Smooth muscle cell (in vitro differentiated cells): ENCODE data around the gene RSRC1. TPM values are rescaled to one million over a fixed set of nuclear protein-coding genes. Genes with fewer than 3 reads are reported as not detected.

Source experiments
- DNase-seq: peaks from one replicate; lab custom pipeline; 2025; ENCODE audit not compliant: unreplicated experiment; lab: John Stamatoyannopoulos, UW
- H2AFZ ChIP-seq: fragments of 200-600 bp; sonication (generic); 2 replicates; pipeline ENCODE4 v1.6.0; 2016; ENCODE audit warnings: antibody characterized with exemption, low read depth, mild to moderate bottlenecking
- H3F3A ChIP-seq: fragments of 200-600 bp; sonication (generic); 2 replicates; pipeline ENCODE4 v1.6.0; 2017; ENCODE audit warnings: antibody characterized with exemption, low read depth
- H3K27ac ChIP-seq: fragments of 200-600 bp; sonication (generic); 2 replicates; pipeline ENCODE4 v1.5.1; 2016; ENCODE audit warnings: low read depth, mild to moderate bottlenecking
- H3K27me3 ChIP-seq: fragments of 200-600 bp; sonication (generic); 2 replicates; pipeline ENCODE4 v1.6.1; 2016; ENCODE audit warnings: low read depth, mild to moderate bottlenecking
- H3K36me3 ChIP-seq: fragments of 200-600 bp; sonication (generic); 2 replicates; pipeline ENCODE4 v1.5.1; 2016; ENCODE audit warnings: low read depth
- H3K4me1 ChIP-seq: fragments of 200-600 bp; sonication (generic); 2 replicates; pipeline ENCODE4 v1.5.1; 2016; ENCODE audit warnings: low read depth
- H3K4me2 ChIP-seq: fragments of 200-600 bp; sonication (generic); 2 replicates; pipeline ENCODE4 v1.6.0; 2016; ENCODE audit warnings: mild to moderate bottlenecking
- H3K4me3 ChIP-seq: fragments of 200-600 bp; sonication (generic); 2 replicates; pipeline ENCODE4 v1.5.1; 2016; ENCODE audit warnings: mild to moderate bottlenecking
- H3K79me2 ChIP-seq: fragments of 200-600 bp; sonication (generic); 2 replicates; pipeline ENCODE4 v1.6.0; 2016; ENCODE audit warnings: low read depth, mild to moderate bottlenecking
- H3K9ac ChIP-seq: fragments of 200-600 bp; sonication (generic); 2 replicates; pipeline ENCODE4 v1.6.0; 2016; ENCODE audit warnings: low read depth
- H3K9me3 ChIP-seq: fragments of 200-600 bp; sonication (generic); replicated peaks from 2 replicates; pipeline ENCODE4 v1.5.1; 2016; ENCODE audit warnings: low read depth
- H4K20me1 ChIP-seq: fragments of 200-600 bp; sonication (generic); 2 replicates; pipeline ENCODE4 v1.6.0; 2016; ENCODE audit warnings: low read depth
- WGBS: methylation state at CpG from one replicate; pipeline ENCODE4 v1.1.7; 2016; ENCODE audit warnings: low lambda C conversion rate; 5-methylcytosine and 5-hydroxymethylcytosine counted together
- polyA plus RNA-seq: library from polyadenylated mRNA; unstranded; fragments of >200 nt; fragmentation: Nextera tagmentation; extraction: Ambion mirVana; gene quantifications from 2 replicates; pipeline ENCODE4 v1.2.1, GENCODE V29; 2016
- total RNA-seq: library from RNA; depleted of rRNA; stranded (reverse); fragments of >200 nt; gene quantifications from 2 replicates; pipeline ENCODE4 v1.2.3, GENCODE V29; 2014
- TF ChIP-seq, protein P1 (sequence below): fragments of 200-600 bp; sonication (generic); IDR thresholded peaks from 2 replicates; pipeline ENCODE4 v1.5.1; 2017; ENCODE audit warnings: borderline replicate concordance, mild to moderate bottlenecking, antibody characterized with exemption; ENCODE audit not compliant: insufficient read depth, poor library complexity, severe bottlenecking

RSRC1 gene
- total and polyA plus RNA-seq, 2 experiments from 2014 or later: 18.5 to 43.9 TPM

DNA sequence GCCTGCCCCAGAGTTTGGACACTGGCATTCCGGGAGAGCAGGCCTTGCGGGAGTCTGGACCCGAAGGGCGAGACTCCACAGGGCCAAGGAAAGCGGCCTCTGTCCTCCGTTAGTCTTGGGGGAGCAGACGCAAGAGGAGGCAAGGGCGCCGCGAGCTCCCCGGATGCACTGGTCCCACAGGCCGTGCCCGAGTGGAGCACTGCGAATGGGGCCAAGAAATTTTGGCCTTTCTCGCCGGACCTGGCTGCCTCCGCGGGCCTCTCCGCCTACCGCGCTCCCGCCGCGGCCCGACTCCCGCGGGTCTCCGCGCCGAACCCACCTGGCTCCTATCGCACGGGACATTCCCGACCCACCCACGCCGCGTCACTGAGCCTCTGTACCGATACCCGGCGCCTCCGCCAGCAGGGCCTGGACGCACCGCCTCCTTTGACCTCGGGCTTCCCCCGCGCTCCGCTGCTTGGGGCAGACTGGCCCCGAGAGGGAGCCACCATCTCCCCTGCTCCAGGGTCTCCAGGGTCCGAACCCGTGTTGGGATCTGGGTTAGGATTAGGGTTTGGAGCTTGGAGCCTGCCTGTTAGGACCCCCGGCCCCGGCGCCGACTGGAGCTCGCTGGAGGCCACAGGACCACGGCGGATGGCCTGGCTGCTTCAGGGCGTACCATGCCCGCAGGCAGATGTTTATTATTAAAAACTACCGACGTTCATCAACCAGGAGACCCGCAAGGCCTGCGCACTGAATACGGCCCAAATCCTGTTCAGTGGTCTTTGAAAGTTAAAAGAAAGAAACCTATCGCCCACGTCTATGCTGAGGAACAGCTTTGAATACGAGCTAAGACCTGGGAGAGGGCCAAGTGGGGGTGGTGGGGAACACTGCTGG lies 15.4 kb upstream of the RSRC1 start:
- WGBS: 11% methylated on average over 64 of the region's 66 CpGs
- TF ChIP-seq, protein P1, sequence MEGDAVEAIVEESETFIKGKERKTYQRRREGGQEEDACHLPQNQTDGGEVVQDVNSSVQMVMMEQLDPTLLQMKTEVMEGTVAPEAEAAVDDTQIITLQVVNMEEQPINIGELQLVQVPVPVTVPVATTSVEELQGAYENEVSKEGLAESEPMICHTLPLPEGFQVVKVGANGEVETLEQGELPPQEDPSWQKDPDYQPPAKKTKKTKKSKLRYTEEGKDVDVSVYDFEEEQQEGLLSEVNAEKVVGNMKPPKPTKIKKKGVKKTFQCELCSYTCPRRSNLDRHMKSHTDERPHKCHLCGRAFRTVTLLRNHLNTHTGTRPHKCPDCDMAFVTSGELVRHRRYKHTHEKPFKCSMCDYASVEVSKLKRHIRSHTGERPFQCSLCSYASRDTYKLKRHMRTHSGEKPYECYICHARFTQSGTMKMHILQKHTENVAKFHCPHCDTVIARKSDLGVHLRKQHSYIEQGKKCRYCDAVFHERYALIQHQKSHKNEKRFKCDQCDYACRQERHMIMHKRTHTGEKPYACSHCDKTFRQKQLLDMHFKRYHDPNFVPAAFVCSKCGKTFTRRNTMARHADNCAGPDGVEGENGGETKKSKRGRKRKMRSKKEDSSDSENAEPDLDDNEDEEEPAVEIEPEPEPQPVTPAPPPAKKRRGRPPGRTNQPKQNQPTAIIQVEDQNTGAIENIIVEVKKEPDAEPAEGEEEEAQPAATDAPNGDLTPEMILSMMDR: no peak

GRCh38 chr3:158095111-158095813 lies 14.6 kb upstream of the RSRC1 start:
- WGBS: 11% methylated on average over 22 of the region's 22 CpGs
- peak overlapping the region; percentile 79 for H3K4me2 ChIP-seq

More for the DNA sequence above, 15.4 kb upstream of the RSRC1 start:
- Histone ChIP-seq H4K20me1 (no peaks in the 10 kb centered on the region), H3K36me3 (no peaks in the 10 kb centered on the region), H3F3A (no peaks in the 10 kb centered on the region), H3K9ac (no peak overlapping the region), H3K9me3 (no peaks in the 10 kb centered on the region), H3K27me3 (peaks cover 92% of the 10 kb centered on the region), H3K4me2 (peak overlapping the region; percentile 79), H3K27ac (no peak overlapping the region), H2AFZ (no peak overlapping the region), H3K4me1 (peaks cover 7% of the 10 kb centered on the region), H3K79me2 (no peaks in the 10 kb centered on the region), H3K4me3 (peak overlapping the region; percentile 30)
- DNase-seq: no peak

DNA sequence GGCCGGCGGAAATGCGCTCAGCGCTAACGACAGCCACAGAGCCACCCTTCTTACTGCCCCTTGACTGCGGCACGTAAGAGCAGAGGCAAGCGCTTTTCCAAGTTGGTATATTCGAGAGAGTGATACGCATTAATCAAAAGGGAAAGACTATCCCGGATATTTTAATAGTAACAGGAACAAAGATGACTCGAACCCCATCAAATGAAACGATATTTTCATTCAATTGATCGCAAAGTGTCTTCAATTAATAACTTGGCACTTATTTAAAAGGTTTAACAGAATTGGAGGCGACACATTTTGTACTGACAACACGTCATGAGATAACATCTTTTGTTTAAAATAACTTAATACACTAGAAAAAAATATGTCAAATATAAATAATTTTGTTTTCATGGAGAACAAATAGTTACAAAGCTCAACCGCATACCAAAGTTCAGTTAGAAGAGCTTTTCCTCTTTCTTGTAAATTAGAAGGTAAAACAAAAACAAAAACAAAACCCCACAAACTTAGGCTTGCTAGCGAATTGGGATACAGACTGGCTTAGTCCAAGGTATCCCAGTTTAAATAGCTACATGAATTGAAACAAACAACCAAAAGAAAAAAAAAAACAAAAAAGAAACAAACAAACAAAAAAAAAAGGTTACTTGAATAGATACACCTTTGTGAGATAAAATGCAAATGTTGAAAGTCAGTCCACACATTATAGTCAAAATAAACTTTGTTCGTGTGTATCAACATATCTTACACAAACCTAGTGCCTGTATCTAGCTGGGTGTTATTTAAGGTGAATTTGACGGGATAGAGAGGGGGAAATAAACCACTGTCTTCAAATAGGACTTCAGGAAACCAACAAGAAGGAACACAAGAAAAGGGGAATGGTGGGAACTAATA lies 13.8 kb upstream of the RSRC1 start:
- WGBS: 21% methylated on average over 20 of the region's 20 CpGs

More at GRCh38 chr3:158095111-158095813, 14.6 kb upstream of the RSRC1 start:
- H4K20me1 ChIP-seq: no peaks in the 10 kb centered on the region
- H3F3A ChIP-seq: no peaks in the 10 kb centered on the region
- no peak overlapping the region for H3K27ac ChIP-seq
- TF ChIP-seq, protein P1: no peak
- H3K9ac ChIP-seq: no peak overlapping the region
- H3K27me3 ChIP-seq: peaks cover 92% of the 10 kb centered on the region
- no peaks in the 10 kb centered on the region for H3K79me2 ChIP-seq
- no peak overlapping the region for H2AFZ ChIP-seq
- H3K9me3 ChIP-seq: no peaks in the 10 kb centered on the region
- no peaks in the 10 kb centered on the region for H3K36me3 ChIP-seq
- peaks cover 7% of the 10 kb centered on the region for H3K4me1 ChIP-seq
- H3K4me3 ChIP-seq: peak overlapping the region; percentile 30
- DNase-seq: no peak

More for the DNA sequence above, 13.8 kb upstream of the RSRC1 start:
- H2AFZ ChIP-seq: no peak overlapping the region
- no peak overlapping the region for H3K27ac ChIP-seq
- no peak overlapping the region for H3K9ac ChIP-seq
- H3F3A ChIP-seq: no peaks in the 10 kb centered on the region
- H4K20me1 ChIP-seq: no peaks in the 10 kb centered on the region
- H3K4me3 ChIP-seq: peak overlapping the region; percentile 8
- H3K36me3 ChIP-seq: no peaks in the 10 kb centered on the region
- H3K4me2 ChIP-seq: peak overlapping the region; percentile 79
- no peak for DNase-seq
- TF ChIP-seq, protein P1: no peak
- peaks cover 7% of the 10 kb centered on the region for H3K4me1 ChIP-seq
- H3K27me3 ChIP-seq: peaks cover 92% of the 10 kb centered on the region
- H3K79me2 ChIP-seq: no peaks in the 10 kb centered on the region
- H3K9me3 ChIP-seq: no peaks in the 10 kb centered on the region
